ENCODE results near the gene SLC38A3.

The SLC38A3 gene

DNA sequence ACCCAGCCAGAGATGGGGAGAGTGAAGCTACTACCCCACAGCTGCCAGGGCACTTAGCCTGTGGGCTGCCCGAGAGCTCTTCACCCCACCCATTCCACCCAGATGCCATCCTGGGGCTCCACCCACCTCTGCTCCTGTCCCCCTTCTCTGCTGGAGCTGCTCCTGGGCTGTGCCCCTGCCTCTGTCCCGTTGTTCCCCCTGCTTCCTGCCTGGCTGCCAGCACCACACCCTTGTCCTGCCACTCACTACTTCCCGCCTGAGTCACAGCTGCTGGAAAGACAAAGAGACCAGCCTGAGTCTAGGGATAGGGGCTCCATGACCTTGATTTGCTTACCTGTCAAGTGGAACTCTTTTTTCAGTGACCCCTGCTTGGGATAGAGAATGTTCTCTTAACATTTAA lies 43.3 kb downstream of the SLC38A3 start:
- no peak for DNase-seq (ENCODE audit: low read depth in 1 of 2, low spot score in 1 of 2)
- no peaks in the 10 kb centered on the region for H3K27me3 ChIP-seq (ENCODE audit: insufficient read depth, poor library complexity, severe bottlenecking)
- no peak overlapping the region; the same call in 1 of the 2 replicates for H3K27ac ChIP-seq (replicated peaks)
- no peak overlapping the region for H3K4me3 ChIP-seq (replicated peaks; ENCODE audit: insufficient read depth, low read length)
- TF ChIP-seq CTCF (IDR thresholded peaks at IDR 0.05; ENCODE audit: insufficient read depth, low read length) (no peak), GABPA (IDR thresholded peaks at IDR 0.05; ENCODE audit: low read depth) (no peak), SPI1 (IDR thresholded peaks at IDR 0.05; ENCODE audit: borderline replicate concordance, low read depth) (no peak), POLR2AphosphoS5 (IDR thresholded peaks at IDR 0.05; ENCODE audit: low read depth) (no peak)

- TF ChIP-seq SPI1 (IDR thresholded peaks at IDR 0.05; ENCODE audit: borderline replicate concordance, low read depth) (no peak), REST (IDR thresholded peaks at IDR 0.05; ENCODE audit: insufficient replicate concordance, low read depth) (no peak)
- H3K27ac ChIP-seq (replicated peaks): no peak overlapping the region
- H3K4me3 ChIP-seq (replicated peaks; ENCODE audit: insufficient read depth, low read length): no peak overlapping the region
- H3K27me3 ChIP-seq (ENCODE audit: insufficient read depth, poor library complexity, severe bottlenecking): no peaks in the 10 kb centered on the region
- no peak for DNase-seq (ENCODE audit: low read depth in 1 of 2, low spot score in 1 of 2)
These were observed 44.4 kb downstream of the SLC38A3 start for GRCh38 chr3:50249457-50249856.

GRCh38 chr3:50250514-50250913 lies 45.4 kb downstream of the SLC38A3 start:
- DNase-seq (ENCODE audit: low read depth in 1 of 2, low spot score in 1 of 2): no peak
- no peak for TF ChIP-seq GABPA (IDR thresholded peaks at IDR 0.05; ENCODE audit: low read depth)
- TF ChIP-seq POLR2AphosphoS5 (IDR thresholded peaks at IDR 0.05; ENCODE audit: low read depth): no peak
- no peak for TF ChIP-seq CTCF (IDR thresholded peaks at IDR 0.05; ENCODE audit: insufficient read depth, low read length)
- no peak for TF ChIP-seq SPI1 (IDR thresholded peaks at IDR 0.05; ENCODE audit: borderline replicate concordance, low read depth)
- TF ChIP-seq REST (IDR thresholded peaks at IDR 0.05; ENCODE audit: insufficient replicate concordance, low read depth): no peak
- Histone ChIP-seq H3K27ac (replicated peaks) (no peak overlapping the region), H3K4me3 (replicated peaks; ENCODE audit: insufficient read depth, low read length) (no peak overlapping the region), H3K27me3 (ENCODE audit: insufficient read depth, poor library complexity, severe bottlenecking) (no peaks in the 10 kb centered on the region)

DNA sequence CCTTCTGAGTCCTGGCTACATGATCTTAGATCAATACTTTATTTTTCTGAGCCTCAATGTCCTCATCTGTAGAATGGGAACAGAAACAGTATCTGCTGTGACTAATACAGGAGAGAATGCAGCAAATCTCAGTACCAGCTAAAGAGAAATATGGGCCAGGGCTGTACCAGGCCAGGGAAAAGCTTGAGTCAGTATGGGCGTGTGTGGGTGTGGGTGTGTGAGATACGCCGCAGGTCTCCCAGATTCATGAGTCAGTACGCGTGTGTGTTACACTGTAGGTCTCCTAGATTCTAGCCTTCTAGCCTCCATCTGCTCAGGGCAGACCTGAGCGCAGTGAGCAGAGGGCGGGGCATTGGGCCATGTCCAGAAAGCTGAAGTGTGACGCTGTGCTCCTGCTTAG lies 46.1 kb downstream of the SLC38A3 start:
- no peak for TF ChIP-seq REST (IDR thresholded peaks at IDR 0.05; ENCODE audit: insufficient replicate concordance, low read depth)
- TF ChIP-seq SPI1 (IDR thresholded peaks at IDR 0.05; ENCODE audit: borderline replicate concordance, low read depth): no peak
- no peak for TF ChIP-seq CTCF (IDR thresholded peaks at IDR 0.05; ENCODE audit: insufficient read depth, low read length)
- TF ChIP-seq POLR2AphosphoS5 (IDR thresholded peaks at IDR 0.05; ENCODE audit: low read depth): no peak
- no peak for TF ChIP-seq GABPA (IDR thresholded peaks at IDR 0.05; ENCODE audit: low read depth)
- H3K4me3 ChIP-seq (replicated peaks; ENCODE audit: insufficient read depth, low read length): no peak overlapping the region
- no peak overlapping the region for H3K27ac ChIP-seq (replicated peaks)
- DNase-seq (ENCODE audit: low read depth in 1 of 2, low spot score in 1 of 2): no peak
- H3K27me3 ChIP-seq (ENCODE audit: insufficient read depth, poor library complexity, severe bottlenecking): no peaks in the 10 kb centered on the region

Data from HL-60 (cell line).